ENCODE results near the gene TTC9B. TPM values are rescaled to one million over a fixed set of nuclear protein-coding genes. Genes with fewer than 3 reads are reported as not detected.

Gene TTC9B
- total RNA-seq, 1 donor from 2014 or later: not detected

DNA sequence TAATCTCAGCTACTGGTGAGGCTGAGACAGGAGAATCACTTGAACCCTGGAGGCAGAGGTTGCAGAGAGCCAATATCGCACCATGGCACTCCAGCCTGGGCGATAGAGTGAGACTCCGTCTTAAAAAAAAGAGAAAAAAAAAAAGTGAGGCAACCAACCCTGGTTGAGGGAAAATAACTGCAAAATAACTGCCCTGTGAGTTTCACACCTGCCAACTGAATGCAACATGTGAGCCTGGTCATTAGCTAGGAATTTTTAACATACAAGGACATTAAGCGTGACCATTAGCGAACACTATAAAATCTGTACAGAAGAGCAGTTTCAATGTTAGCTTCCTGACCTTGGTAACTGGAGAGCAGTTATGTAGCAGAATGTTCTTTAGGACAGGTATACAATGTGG, 10.7 kb upstream of the TTC9B start:
- H3K27ac Mint-ChIP-seq: no peak overlapping the region
- CTCF ChIA-PET: no interaction called here
- POLR2A ChIA-PET: interaction anchor here (0.9 kb wide), 1 partner anchor 50 kb away, joined by 3 read pairs; no protein-coding TSS in a partner anchor

GRCh38 chr19:40228346-40228745, 10.2 kb upstream of the TTC9B start:
- ChIA-PET CTCF (no interaction called here), POLR2A (interaction anchor here (0.9 kb wide), 1 partner anchor 51 kb away, joined by 3 read pairs; no protein-coding TSS in a partner anchor)
- DNase-seq (no peak), ATAC-seq (ENCODE audit: low read depth) (no peak)
- no peak overlapping the region for H3K4me3 Mint-ChIP-seq
- peaks cover 13% of the 10 kb centered on the region for H3K4me1 Mint-ChIP-seq
- H3K27me3 Mint-ChIP-seq: peaks cover 24% of the 10 kb centered on the region
- intact Hi-C loops (cut with micrococcal nuclease): no loop called here
- H3K36me3 Mint-ChIP-seq (ENCODE audit: low read depth): peaks cover 3% of the 10 kb centered on the region
- TF ChIP-seq, protein P1, sequence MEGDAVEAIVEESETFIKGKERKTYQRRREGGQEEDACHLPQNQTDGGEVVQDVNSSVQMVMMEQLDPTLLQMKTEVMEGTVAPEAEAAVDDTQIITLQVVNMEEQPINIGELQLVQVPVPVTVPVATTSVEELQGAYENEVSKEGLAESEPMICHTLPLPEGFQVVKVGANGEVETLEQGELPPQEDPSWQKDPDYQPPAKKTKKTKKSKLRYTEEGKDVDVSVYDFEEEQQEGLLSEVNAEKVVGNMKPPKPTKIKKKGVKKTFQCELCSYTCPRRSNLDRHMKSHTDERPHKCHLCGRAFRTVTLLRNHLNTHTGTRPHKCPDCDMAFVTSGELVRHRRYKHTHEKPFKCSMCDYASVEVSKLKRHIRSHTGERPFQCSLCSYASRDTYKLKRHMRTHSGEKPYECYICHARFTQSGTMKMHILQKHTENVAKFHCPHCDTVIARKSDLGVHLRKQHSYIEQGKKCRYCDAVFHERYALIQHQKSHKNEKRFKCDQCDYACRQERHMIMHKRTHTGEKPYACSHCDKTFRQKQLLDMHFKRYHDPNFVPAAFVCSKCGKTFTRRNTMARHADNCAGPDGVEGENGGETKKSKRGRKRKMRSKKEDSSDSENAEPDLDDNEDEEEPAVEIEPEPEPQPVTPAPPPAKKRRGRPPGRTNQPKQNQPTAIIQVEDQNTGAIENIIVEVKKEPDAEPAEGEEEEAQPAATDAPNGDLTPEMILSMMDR (IDR thresholded peaks at IDR 0.05): no peak
- H3K9me3 Mint-ChIP-seq: no peaks in the 10 kb centered on the region
- H3K27ac Mint-ChIP-seq: no peak overlapping the region

More for the DNA sequence above, 10.7 kb upstream of the TTC9B start:
- peaks cover 7% of the 10 kb centered on the region for H3K36me3 Mint-ChIP-seq (ENCODE audit: low read depth)
- TF ChIP-seq, protein P1 (IDR thresholded peaks at IDR 0.05): no peak
- ATAC-seq (ENCODE audit: low read depth) (no peak), DNase-seq (no peak)
- no peak overlapping the region for H3K4me3 Mint-ChIP-seq
- no peaks in the 10 kb centered on the region for H3K9me3 Mint-ChIP-seq
- intact Hi-C loops (cut with micrococcal nuclease): no loop called here
- peaks cover 13% of the 10 kb centered on the region for H3K4me1 Mint-ChIP-seq
- peaks cover 23% of the 10 kb centered on the region for H3K27me3 Mint-ChIP-seq

- H3K27me3 Mint-ChIP-seq: peaks cover 31% of the 10 kb centered on the region
- ATAC-seq (ENCODE audit: low read depth) (no peak), DNase-seq (no peak)
- no peaks in the 10 kb centered on the region for H3K36me3 Mint-ChIP-seq (ENCODE audit: low read depth)
- TF ChIP-seq, protein P1 (IDR thresholded peaks at IDR 0.05): no peak
- H3K27ac Mint-ChIP-seq: no peak overlapping the region
- intact Hi-C loops (cut with micrococcal nuclease): no loop called here
- H3K4me1 Mint-ChIP-seq: peaks cover 18% of the 10 kb centered on the region
- POLR2A ChIA-PET: no interaction called here
- peak overlapping the region; percentile 33 for H3K4me3 Mint-ChIP-seq
- peaks cover 3% of the 10 kb centered on the region for H3K9me3 Mint-ChIP-seq
- CTCF ChIA-PET: no interaction called here
These were observed 7.5 kb upstream of the TTC9B start for GRCh38 chr19:40225440-40226305.

DNA sequence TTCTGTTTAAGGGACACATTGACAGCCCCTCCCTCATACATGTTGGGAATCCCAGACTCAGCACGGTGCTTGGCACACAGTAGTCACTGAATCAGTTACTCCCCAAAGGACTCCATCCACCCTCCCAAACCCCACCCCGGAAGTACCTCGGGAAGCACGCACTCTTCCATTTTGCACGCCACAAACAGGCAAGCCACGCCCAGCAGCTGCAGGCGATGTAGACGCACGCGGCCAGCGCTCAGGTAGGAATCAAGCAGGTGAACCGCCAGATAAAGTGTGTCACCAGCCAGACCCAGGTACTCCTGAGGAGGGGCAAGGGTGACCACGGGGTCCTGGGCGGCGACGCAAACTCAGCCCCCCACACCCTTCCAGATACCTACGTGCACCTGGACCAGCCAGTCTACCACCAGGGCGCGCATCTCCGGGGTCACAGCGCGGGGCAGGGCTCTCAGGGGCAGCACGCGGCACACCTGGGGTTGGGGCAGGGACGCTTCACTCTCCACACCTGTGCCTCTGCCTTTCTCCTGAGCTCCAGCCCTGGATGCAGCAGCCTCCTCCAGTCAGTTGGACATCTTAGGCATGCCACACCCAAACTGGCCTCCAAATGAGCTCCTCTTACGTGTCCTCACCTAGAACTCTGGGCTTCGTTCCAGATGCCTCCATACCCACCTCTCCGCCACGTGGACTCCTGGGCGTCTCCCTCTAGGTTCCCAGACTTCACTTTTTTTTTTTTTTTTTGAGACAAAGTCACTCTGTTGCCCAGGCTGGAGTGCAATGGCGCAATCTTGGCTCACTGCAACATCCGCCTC, 6.4 kb upstream of the TTC9B start:
- H3K4me3 Mint-ChIP-seq: no peak overlapping the region
- intact Hi-C loops (cut with micrococcal nuclease): no loop called here
- no peak overlapping the region for H3K27ac Mint-ChIP-seq
- POLR2A ChIA-PET: interaction anchor here (0.7 kb wide), 1 partner anchor 44 kb away, joined by 4 read pairs; no protein-coding TSS in a partner anchor
- no peak for ATAC-seq (ENCODE audit: low read depth)
- DNase-seq: no peak
- H3K9me3 Mint-ChIP-seq: peaks cover 3% of the 10 kb centered on the region
- CTCF ChIA-PET: interaction anchor here (0.6 kb wide), 1 partner anchor 1102 kb away, joined by 3 read pairs; no protein-coding TSS in a partner anchor
- H3K27me3 Mint-ChIP-seq: peaks cover 36% of the 10 kb centered on the region
- TF ChIP-seq, protein P1 (IDR thresholded peaks at IDR 0.05): no peak
- peaks cover 18% of the 10 kb centered on the region for H3K4me1 Mint-ChIP-seq
- no peaks in the 10 kb centered on the region for H3K36me3 Mint-ChIP-seq (ENCODE audit: low read depth)

Measured in activated B cell treated with CpG ODN at 0.5 μM for 24 hours (primary cell).